GM19099 (cell line): Measurements from ENCODE around the gene G2E3.

Experiments
- POLR2A ChIP-seq: IDR thresholded peaks from 3 replicates; pipeline ENCODE4 v1.6.1; 2011; ENCODE audit warnings: low read depth; ENCODE audit not compliant: insufficient read length; ENCODE audit errors: extremely low read depth

The G2E3 gene

GRCh38 chr14:30547388-30548048 lies 11.4 kb upstream of the G2E3 start:
- TF ChIP-seq POLR2A, result no peak

GRCh38 chr14:30550335-30550734 lies 8.6 kb upstream of the G2E3 start:
- no peak for TF ChIP-seq POLR2A

- no peak for TF ChIP-seq POLR2A
These were observed 7.5 kb upstream of the G2E3 start for GRCh38 chr14:30551460-30551859.

- no peak for TF ChIP-seq POLR2A
These were observed 5.5 kb upstream of the G2E3 start for GRCh38 chr14:30553311-30553989.

- no peak for TF ChIP-seq POLR2A
These were observed 640 bp upstream of the G2E3 start for GRCh38 chr14:30558362-30558674.

- TF ChIP-seq POLR2A, result no peak
These were observed 707 bp downstream of the G2E3 start for GRCh38 chr14:30559638-30560091.

- no peak for TF ChIP-seq POLR2A
These were observed 1.6 kb downstream of the G2E3 start for GRCh38 chr14:30560581-30560980.

GRCh38 chr14:30564235-30564867 lies 5.4 kb downstream of the G2E3 start:
- no peak for TF ChIP-seq POLR2A

GRCh38 chr14:30564868-30565248 lies 5.9 kb downstream of the G2E3 start:
- no peak for TF ChIP-seq POLR2A

GRCh38 chr14:30569216-30569902 lies 10.4 kb downstream of the G2E3 start:
- no peak for TF ChIP-seq POLR2A

- no peak for TF ChIP-seq POLR2A
These were observed 10.9 kb downstream of the G2E3 start for GRCh38 chr14:30569903-30570226.

- TF ChIP-seq POLR2A, result no peak
These were observed 13.3 kb downstream of the G2E3 start for GRCh38 chr14:30572237-30572636.

GRCh38 chr14:30572771-30573170 lies 13.8 kb downstream of the G2E3 start:
- TF ChIP-seq POLR2A, result no peak

- TF ChIP-seq POLR2A, result no peak
These were observed 14.4 kb downstream of the G2E3 start for GRCh38 chr14:30573226-30573814.

GRCh38 chr14:30573966-30574365 lies 15.0 kb downstream of the G2E3 start:
- TF ChIP-seq POLR2A, result no peak

- TF ChIP-seq POLR2A, result no peak
These were observed 21.8 kb downstream of the G2E3 start for GRCh38 chr14:30580616-30581282.

GRCh38 chr14:30581283-30581625 lies 22.3 kb downstream of the G2E3 start:
- TF ChIP-seq POLR2A, result no peak
